Astrocyte of the cerebellum (primary cell): ENCODE measurements around the gene DHCR7.

ENCODE experiments used
- DNase-seq: peaks from one replicate; pipeline ENCODE4 v3.0.0-alpha.2; 2011; ENCODE audit warnings: low read depth
- H3K4me3 ChIP-seq: 2 replicates; pipeline ENCODE4 v1.5.1; 2011; ENCODE audit warnings: mild to moderate bottlenecking, low read depth, low read length, moderate library complexity
- CTCF ChIP-seq: IDR thresholded peaks from 2 replicates; pipeline ENCODE4 v1.5.1; 2012; ENCODE audit warnings: low read length, low read depth, moderate library complexity, mild to moderate bottlenecking; ENCODE audit errors: missing control alignments
- in situ Hi-C: cut with HindIII; loops from 2 replicates; pipeline ENCODE4 v1.10.0; 2017; ENCODE audit warnings: low sequenced_read_pairs

The DHCR7 gene

GRCh38 chr11:71446942-71447688, 1.1 kb downstream of the DHCR7 start:
- no peak for TF ChIP-seq CTCF
- peak; percentile 12 for DNase-seq
- in situ Hi-C loops: no loop called here
- peak overlapping the region; percentile 83 for H3K4me3 ChIP-seq

- H3K4me3 ChIP-seq: no peak overlapping the region
- no peak for TF ChIP-seq CTCF
- DNase-seq: no peak
- in situ Hi-C loops: no loop called here
Measured at GRCh38 chr11:71446150-71446549, 2.0 kb downstream of the DHCR7 start.

GRCh38 chr11:71444811-71445210, 3.4 kb downstream of the DHCR7 start:
- TF ChIP-seq CTCF: no peak
- no peak for DNase-seq
- in situ Hi-C loops: no loop called here

GRCh38 chr11:71443736-71444445, 4.3 kb downstream of the DHCR7 start:
- in situ Hi-C loops: no loop called here
- DNase-seq: no peak
- TF ChIP-seq CTCF: no peak
- no peak overlapping the region for H3K4me3 ChIP-seq

More at GRCh38 chr11:71444811-71445210, 3.4 kb downstream of the DHCR7 start:
- H3K4me3 ChIP-seq: no peak overlapping the region

GRCh38 chr11:71442880-71443279, 5.3 kb downstream of the DHCR7 start:
- in situ Hi-C loops: no loop called here
- H3K4me3 ChIP-seq: no peak overlapping the region
- no peak for DNase-seq
- TF ChIP-seq CTCF: no peak

GRCh38 chr11:71442123-71442522, 6.1 kb downstream of the DHCR7 start:
- no peak overlapping the region for H3K4me3 ChIP-seq
- in situ Hi-C loops: no loop called here
- TF ChIP-seq CTCF: no peak
- DNase-seq: no peak
